ENCODE measurements around the gene NAGK. TPM values are rescaled to one million over a fixed set of nuclear protein-coding genes. Genes with fewer than 3 reads are reported as not detected.
"Not testable (repeated sequence)": the region's sequence is repeated elsewhere in the genome, so short reads cannot be mapped to it uniquely, and the experiment has no call there.

The NAGK gene
- polyA plus RNA-seq, 1 donor (not counting 4 experiments of a cell fraction or from before 2014, with no cell fraction given) = 61.5 TPM

- H3K27me3 ChIP-seq (ENCODE audit: control insufficient read depth, extremely low read depth, insufficient read depth, low read length) = no peaks in the 10 kb centered on the region
- peaks cover 2 to 21% of the 10 kb centered on the region in 2 experiments for H3K36me3 ChIP-seq (ENCODE audit: control insufficient read depth in 2 of 2, extremely low read depth in 1 of 2, insufficient read depth in 2 of 2, low read length in 2 of 2)
- dilution Hi-C loops (cut with MboI; ENCODE audit: extremely low pct_ligation_motif_present, low sequenced_read_pairs) = no loop called here
- no peaks in the 10 kb centered on the region for H4K20me1 ChIP-seq (ENCODE audit: control insufficient read depth, extremely low read depth, insufficient read depth, low read length)
- H3K79me2 ChIP-seq (ENCODE audit: control insufficient read depth, insufficient read depth, low read length) = peaks cover under 1% of the 10 kb centered on the region
- H3K4me3 ChIP-seq (ENCODE audit: control insufficient read depth in 2 of 3, extremely low read depth in 1 of 3, insufficient read depth in 2 of 3, low read depth in 1 of 3, low read length in 3 of 3) = no peak overlapping the region
- no peak for DNase-seq (ENCODE audit: low read depth, low spot score)
- H3K4me2 ChIP-seq (ENCODE audit: control insufficient read depth, extremely low read depth, insufficient read depth, low read depth, low read length) = no peak overlapping the region
- no peak for FAIRE-seq
- no peak overlapping the region for H2AFZ ChIP-seq (ENCODE audit: control insufficient read depth, low read length)
- no peak overlapping the region for H3K9ac ChIP-seq (ENCODE audit: control insufficient read depth, extremely low read depth, insufficient read depth, low read length)
- H3K27ac ChIP-seq (ENCODE audit: control insufficient read depth, insufficient read depth, low read length) = no peak overlapping the region
- no peaks in the 10 kb centered on the region for H3K9me3 ChIP-seq (ENCODE audit: control insufficient read depth, low read depth, low read length)
- no peak for TF ChIP-seq EZH2 (IDR thresholded peaks at IDR 0.05; ENCODE audit: low read length)
- TF ChIP-seq CTCF (optimal IDR thresholded peaks at IDR 0.05 in 1 of 3, IDR thresholded peaks at IDR 0.05 in 1 of 3, conservative IDR thresholded peaks at IDR 0.05 in 1 of 3; ENCODE audit: extremely low read depth in 1 of 3, insufficient read depth in 2 of 3, low read length in 3 of 3) = no peak
- no peaks in the 10 kb centered on the region for H3K9me1 ChIP-seq (ENCODE audit: control insufficient read depth, extremely low read depth, insufficient read depth, low read length)
- no peaks in the 10 kb centered on the region for H3K4me1 ChIP-seq (ENCODE audit: control insufficient read depth, extremely low read depth, insufficient read depth, low read length)
Measured at GRCh38 chr2:71078624-71079023, 10.2 kb downstream of the NAGK start.

- Histone ChIP-seq H3K4me1 (ENCODE audit: control insufficient read depth, extremely low read depth, insufficient read depth, low read length) (no peaks in the 10 kb centered on the region), H4K20me1 (ENCODE audit: control insufficient read depth, extremely low read depth, insufficient read depth, low read length) (no peaks in the 10 kb centered on the region), H3K36me3 (ENCODE audit: control insufficient read depth in 2 of 2, extremely low read depth in 1 of 2, insufficient read depth in 2 of 2, low read length in 2 of 2) (peaks cover 0 to 6% of the 10 kb centered on the region in 2 experiments), H3K27ac (ENCODE audit: control insufficient read depth, insufficient read depth, low read length) (no peak overlapping the region), H2AFZ (ENCODE audit: control insufficient read depth, low read length) (no peak overlapping the region), H3K79me2 (ENCODE audit: control insufficient read depth, insufficient read depth, low read length) (no peaks in the 10 kb centered on the region), H3K9me3 (ENCODE audit: control insufficient read depth, low read depth, low read length) (no peaks in the 10 kb centered on the region), H3K9ac (ENCODE audit: control insufficient read depth, extremely low read depth, insufficient read depth, low read length) (no peak overlapping the region), H3K4me2 (ENCODE audit: control insufficient read depth, extremely low read depth, insufficient read depth, low read depth, low read length) (no peak overlapping the region), H3K4me3 (ENCODE audit: control insufficient read depth in 2 of 3, extremely low read depth in 1 of 3, insufficient read depth in 2 of 3, low read depth in 1 of 3, low read length in 3 of 3) (no peak overlapping the region), H3K9me1 (ENCODE audit: control insufficient read depth, extremely low read depth, insufficient read depth, low read length) (no peaks in the 10 kb centered on the region), H3K27me3 (ENCODE audit: control insufficient read depth, extremely low read depth, insufficient read depth, low read length) (no peaks in the 10 kb centered on the region)
- TF ChIP-seq EZH2 (IDR thresholded peaks at IDR 0.05; ENCODE audit: low read length) = no peak
- TF ChIP-seq CTCF (optimal IDR thresholded peaks at IDR 0.05 in 1 of 3, IDR thresholded peaks at IDR 0.05 in 1 of 3, conservative IDR thresholded peaks at IDR 0.05 in 1 of 3; ENCODE audit: extremely low read depth in 1 of 3, insufficient read depth in 2 of 3, low read length in 3 of 3) = no peak
- dilution Hi-C loops (cut with MboI; ENCODE audit: extremely low pct_ligation_motif_present, low sequenced_read_pairs) = no loop called here
- DNase-seq (ENCODE audit: low read depth, low spot score) (no peak), FAIRE-seq (no peak)
Measured at GRCh38 chr2:71082402-71083252, 14.2 kb downstream of the NAGK start.

GRCh38 chr2:71083297-71083696 is 14.8 kb downstream of the NAGK start:
- H2AFZ ChIP-seq (ENCODE audit: control insufficient read depth, low read length); H3K4me2 ChIP-seq (ENCODE audit: control insufficient read depth, extremely low read depth, insufficient read depth, low read depth, low read length); dilution Hi-C loops (cut with MboI; ENCODE audit: extremely low pct_ligation_motif_present, low sequenced_read_pairs); H3K4me3 ChIP-seq (ENCODE audit: control insufficient read depth in 2 of 3, extremely low read depth in 1 of 3, insufficient read depth in 2 of 3, low read depth in 1 of 3, low read length in 3 of 3); H3K9ac ChIP-seq (ENCODE audit: control insufficient read depth, extremely low read depth, insufficient read depth, low read length); H4K20me1 ChIP-seq (ENCODE audit: control insufficient read depth, extremely low read depth, insufficient read depth, low read length); H3K4me1 ChIP-seq (ENCODE audit: control insufficient read depth, extremely low read depth, insufficient read depth, low read length); H3K27me3 ChIP-seq (ENCODE audit: control insufficient read depth, extremely low read depth, insufficient read depth, low read length); FAIRE-seq; H3K27ac ChIP-seq (ENCODE audit: control insufficient read depth, insufficient read depth, low read length); H3K9me3 ChIP-seq (ENCODE audit: control insufficient read depth, low read depth, low read length); H3K9me1 ChIP-seq (ENCODE audit: control insufficient read depth, extremely low read depth, insufficient read depth, low read length); DNase-seq (ENCODE audit: low read depth, low spot score); H3K79me2 ChIP-seq (ENCODE audit: control insufficient read depth, insufficient read depth, low read length); H3K36me3 ChIP-seq (ENCODE audit: control insufficient read depth in 2 of 2, extremely low read depth in 1 of 2, insufficient read depth in 2 of 2, low read length in 2 of 2): not testable (repeated sequence)

Measured in keratinocyte (primary cell).